ENCODE measurements around the gene PLD6. TPM values are rescaled to one million over a fixed set of nuclear protein-coding genes. Genes with fewer than 3 reads are reported as not detected.

Gene PLD6
- total RNA-seq, 2 donors from 2014 or later: 13.2 to 15.3 TPM

DNA sequence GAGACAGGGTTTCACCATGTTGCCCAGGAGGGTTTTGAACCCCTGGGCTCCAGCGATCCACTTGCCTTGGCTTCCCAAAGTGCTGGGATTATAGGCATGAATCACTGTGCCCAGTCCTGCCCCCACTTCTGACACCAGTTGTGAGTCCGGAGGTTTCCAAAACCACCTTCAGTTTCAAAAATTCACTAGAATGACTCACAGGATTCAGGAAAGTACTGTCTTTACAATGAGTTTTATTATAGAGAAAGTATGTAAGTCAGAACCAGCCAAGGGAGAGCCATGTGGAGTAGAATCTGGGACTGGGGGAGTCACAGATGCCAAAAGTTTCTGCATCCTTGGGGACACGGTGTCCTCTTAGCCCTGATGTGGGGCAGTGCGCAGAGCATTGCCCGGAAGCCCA is 55.1 kb downstream of the PLD6 start:
- no peak overlapping the region for H3K4me3 Mint-ChIP-seq
- H3K27ac Mint-ChIP-seq: peak overlapping the region; percentile 85
- no peaks in the 10 kb centered on the region for H3K27me3 Mint-ChIP-seq
- peaks cover 12% of the 10 kb centered on the region for H3K36me3 Mint-ChIP-seq (ENCODE audit: low read depth)
- H3K9me3 ChIP-seq (ENCODE audit: control insufficient read depth, low read length, poor library complexity, severe bottlenecking): no peaks in the 10 kb centered on the region
- peaks cover 52% of the 10 kb centered on the region for H3K4me1 Mint-ChIP-seq
- no peak for DNase-seq
- ATAC-seq: no peak

Other genes with a start within 250 kb of the PLD6 start
- 1 to 10 TPM in 1 of 2 donors, not detected in 1; 1.1 TPM for gene TNFRSF13B, start 234.2 kb downstream of the PLD6 start, total RNA-seq
- gene MPRIP, start 163.9 kb downstream of the PLD6 start, total RNA-seq: 100 to 1,000 TPM; 268 to 269 TPM
- 10 to 100 TPM; 34.1 to 44.9 TPM for gene FLCN, start 30.8 kb upstream of the PLD6 start, total RNA-seq
- gene COPS3, start 74.9 kb upstream of the PLD6 start, total RNA-seq: 10 to 100 TPM; 87.8 to 89.1 TPM
- gene NT5M, start 97.0 kb upstream of the PLD6 start, total RNA-seq: 10 to 100 TPM in 1 of 2 donors, 1 to 10 TPM in 1; 2.5 to 24.0 TPM